Colonic mucosa (tissue), 4 donors: ENCODE measurements around the gene RSKR. TPM values are rescaled to one million over a fixed set of nuclear protein-coding genes. Genes with fewer than 3 reads are reported as not detected.

ENCODE experiments used
- DNase-seq: peaks from one replicate; pipeline ENCODE4 v3.0.0-alpha.2; 2020
- H3K27ac ChIP-seq: fragments of 200-600 bp; one replicate; pipeline ENCODE4 v1.8.0; 2021
- H3K27me3 ChIP-seq: fragments of 200-600 bp; one replicate; pipeline ENCODE4 v1.8.0; 2021
- H3K36me3 ChIP-seq: fragments of 200-600 bp; one replicate; pipeline ENCODE4 v1.8.0; 2021
- H3K4me1 ChIP-seq: fragments of 200-600 bp; one replicate; pipeline ENCODE4 v1.8.0; 2021; ENCODE audit warnings: mild to moderate bottlenecking
- H3K4me3 ChIP-seq: fragments of 200-600 bp; one replicate; pipeline ENCODE4 v1.8.0; 2021
- H3K9ac ChIP-seq, 2 donors: one replicate each; pipeline ENCODE4 v1.7.0; 2013; ENCODE audit warnings: control low read depth in 2 of 2, low read depth in 2 of 2, low read length in 2 of 2
- H3K9me3 ChIP-seq: fragments of 200-600 bp; one replicate; pipeline ENCODE4 v1.8.0; 2021
- CTCF ChIP-seq: fragments of 200-600 bp; IDR thresholded peaks from one replicate; pipeline ENCODE4 v1.8.0; 2022; ENCODE audit warnings: antibody characterized with exemption, mild to moderate bottlenecking
- intact Hi-C: fragments of 100-400 bp; cut with DNase I; formaldehyde crosslinking; loops from one replicate; pipeline ENCODE4 v1.14.1; 2022
- total RNA-seq, 2 donors: library from RNA; stranded (reverse); fragmentation: NEBNext Ultra II Directional in 1 of 2; extraction: Animal tissue kit (Norgen Biotek cat#: 25700) in 1 of 2; gene quantifications; one replicate each; pipeline ENCODE4 v1.2.1, GENCODE V29; 2021
- donor health status: healthy.
- donor health status: DM: no; HTN: no; CAD: no.
- donor health status: DM: no; HTN: no; CAD: no.

RSKR gene
- total RNA-seq, 2 donors from 2014 or later, result 3.2 to 16.2 TPM

- Histone ChIP-seq H3K27ac (no peak overlapping the region), H3K4me1 (peaks cover 8% of the 10 kb centered on the region), H3K4me3 (no peak overlapping the region), H3K27me3 (no peaks in the 10 kb centered on the region), H3K9me3 (no peaks in the 10 kb centered on the region), H3K36me3 (no peaks in the 10 kb centered on the region), H3K9ac (no peak overlapping the region)
- no peak for TF ChIP-seq CTCF
- DNase-seq, result no peak
- intact Hi-C loops, result no loop called here
Observed at GRCh38 chr17:28573521-28573920, 40.5 kb downstream of the RSKR start.

- intact Hi-C loops, result no loop called here
- H3K4me1 ChIP-seq, result peaks cover 8% of the 10 kb centered on the region
Observed at GRCh38 chr17:28573040-28573380, 41.0 kb downstream of the RSKR start.

GRCh38 chr17:28572259-28573039, 41.5 kb downstream of the RSKR start:
- Histone ChIP-seq H3K36me3 (no peaks in the 10 kb centered on the region), H3K9me3 (no peaks in the 10 kb centered on the region), H3K9ac (peak overlapping the region in 1 of 2 donors; percentile 94), H3K27me3 (no peaks in the 10 kb centered on the region), H3K27ac (peak overlapping the region; percentile 74), H3K4me3 (peak overlapping the region; percentile 99), H3K4me1 (peaks cover 8% of the 10 kb centered on the region)
- no peak for TF ChIP-seq CTCF
- intact Hi-C loops, result no loop called here
- DNase-seq, result peak; percentile 35

More at GRCh38 chr17:28573040-28573380, 41.0 kb downstream of the RSKR start:
- H3K27me3 ChIP-seq, result no peaks in the 10 kb centered on the region
- H3K36me3 ChIP-seq, result no peaks in the 10 kb centered on the region
- TF ChIP-seq CTCF, result no peak
- no peak for DNase-seq
- no peak overlapping the region for H3K27ac ChIP-seq
- H3K9ac ChIP-seq, result no peak overlapping the region
- no peaks in the 10 kb centered on the region for H3K9me3 ChIP-seq
- no peak overlapping the region for H3K4me3 ChIP-seq

- H3K4me3 ChIP-seq, result peak within 1 kb of the TSS; percentile 99
- no peaks in the 10 kb centered on the region for H3K9me3 ChIP-seq
- H3K4me1 ChIP-seq, result peaks cover 8% of the 10 kb centered on the region
- H3K36me3 ChIP-seq, result no peaks in the 10 kb centered on the region
- intact Hi-C loops, result no loop called here
- TF ChIP-seq CTCF, result no peak
- DNase-seq, result peak; percentile 97
- no peaks in the 10 kb centered on the region for H3K27me3 ChIP-seq
- peak within 1 kb of the TSS; percentile 94 for H3K9ac ChIP-seq
- H3K27ac ChIP-seq, result peak within 1 kb of the TSS; percentile 74
Observed at GRCh38 chr17:28571361-28572122, 42.4 kb downstream of the RSKR start, which contains the start of gene PIGS. PIGS (minus strand) TSS chr17:28571524; CDS start chr17:28571496, 28 bp downstream.

- Histone ChIP-seq H3K9me3 (no peaks in the 10 kb centered on the region), H3K36me3 (no peaks in the 10 kb centered on the region), H3K9ac (peak overlapping the region; percentile 94), H3K27ac (peak overlapping the region; percentile 74), H3K4me3 (peak overlapping the region; percentile 99), H3K4me1 (peaks cover 8% of the 10 kb centered on the region), H3K27me3 (no peaks in the 10 kb centered on the region)
- DNase-seq, result peak; percentile 69
- no peak for TF ChIP-seq CTCF
- intact Hi-C loops, result no loop called here
Observed at GRCh38 chr17:28570716-28571360, 43.1 kb downstream of the RSKR start.
